ENCODE data around the gene C11orf97.

DNA sequence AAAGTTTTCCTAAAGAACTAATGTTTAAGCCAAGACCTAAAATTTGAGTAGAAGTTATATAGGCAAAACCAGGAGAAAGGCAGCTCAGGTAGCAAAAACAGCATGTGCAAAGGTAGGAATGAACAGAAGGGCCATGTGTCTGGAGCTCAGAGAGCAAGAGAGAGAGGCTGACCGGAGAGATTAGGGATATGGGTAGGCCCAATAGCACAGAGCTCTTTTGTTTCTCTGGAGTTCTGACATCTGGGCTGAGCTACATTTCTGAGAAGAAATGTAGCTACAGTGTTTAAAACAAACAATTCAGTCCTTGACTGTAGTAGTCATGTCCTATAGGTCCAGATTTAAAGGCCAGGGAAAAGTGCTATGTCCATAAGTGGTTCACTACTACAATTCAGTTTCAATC, 4.5 kb downstream of the C11orf97 start:
- no peak for TF ChIP-seq CTCF (IDR thresholded peaks at IDR 0.05; ENCODE audit: borderline replicate concordance, extremely low read depth, low read length, poor library complexity, severe bottlenecking)
- TF ChIP-seq EZH2 (IDR thresholded peaks at IDR 0.05; ENCODE audit: borderline replicate concordance, low read depth, low read length, severe bottlenecking): no peak
